Glutamatergic neuron (in vitro differentiated cells): ENCODE data around the gene ROBO1. TPM values are rescaled to one million over a fixed set of nuclear protein-coding genes. Genes with fewer than 3 reads are reported as not detected.
"Not testable (repeated sequence)": the region's sequence is repeated elsewhere in the genome, so short reads cannot be mapped to it uniquely, and the experiment has no call there.

Experiments
- DNase-seq: peaks from one replicate; pipeline ENCODE4 v3.0.0; 2022
- H3K27ac Mint-ChIP-seq: one replicate; pipeline ENCODE4 v1.8.0; 2020; ENCODE audit warnings: mild to moderate bottlenecking, mixed read lengths, inconsistent platforms; ENCODE audit not compliant: unreplicated experiment
- H3K27me3 Mint-ChIP-seq: one replicate; pipeline ENCODE4 v1.8.0; 2020; ENCODE audit warnings: mild to moderate bottlenecking, moderate library complexity, mixed read lengths, inconsistent platforms; ENCODE audit not compliant: unreplicated experiment
- H3K36me3 Mint-ChIP-seq: one replicate; pipeline ENCODE4 v1.8.0; 2020; ENCODE audit warnings: mild to moderate bottlenecking, mixed read lengths, inconsistent platforms; ENCODE audit not compliant: unreplicated experiment
- H3K4me1 Mint-ChIP-seq: one replicate; pipeline ENCODE4 v1.8.0; 2020; ENCODE audit warnings: mild to moderate bottlenecking, low read depth, mixed read lengths, inconsistent platforms; ENCODE audit not compliant: unreplicated experiment
- H3K4me3 Mint-ChIP-seq: one replicate; pipeline ENCODE4 v1.8.0; 2020; ENCODE audit warnings: mild to moderate bottlenecking, mixed read lengths, inconsistent platforms; ENCODE audit not compliant: unreplicated experiment
- H3K9me3 Mint-ChIP-seq: one replicate; pipeline ENCODE4 v1.8.0; 2020; ENCODE audit warnings: mild to moderate bottlenecking, moderate library complexity, mixed read lengths, inconsistent platforms; ENCODE audit not compliant: unreplicated experiment
- CTCF ChIP-seq: fragments of 200-600 bp; sonication (generic); IDR thresholded peaks from one replicate; pipeline ENCODE4 v1.5.0; 2021; ENCODE audit not compliant: partially characterized antibody, unreplicated experiment
- total RNA-seq: library from RNA; stranded (reverse); fragmentation: NEBNext Ultra II Directional; extraction: Animal tissue kit (Norgen Biotek cat#: 25700); gene quantifications from one replicate; pipeline ENCODE4 v1.2.1, GENCODE V29; 2021; ENCODE audit not compliant: unreplicated experiment

The ROBO1 gene
- total RNA-seq, 1 donor from 2014 or later = 505 TPM

DNA sequence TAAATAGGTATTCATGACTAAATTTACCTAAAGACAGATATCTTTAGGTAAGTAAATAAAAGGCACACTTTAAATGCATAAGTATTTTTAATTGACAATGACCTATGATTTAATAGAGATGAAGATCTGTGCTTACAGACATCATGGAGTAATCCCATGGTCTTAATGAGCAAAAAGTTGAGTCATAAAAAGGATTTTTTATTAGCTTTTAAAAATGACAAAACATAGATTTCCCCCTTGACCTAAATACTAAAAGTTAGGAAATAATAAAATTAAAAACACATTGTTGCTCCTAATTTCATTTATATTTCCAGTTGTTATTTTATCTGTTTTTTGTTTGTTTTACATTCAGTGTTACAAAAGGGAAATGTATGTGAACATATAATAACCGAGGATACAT, 1005.7 kb downstream of the ROBO1 start:
- Mint-ChIP-seq H3K4me3 (no peak overlapping the region), H3K36me3 (no peaks in the 10 kb centered on the region), H3K27me3 (peaks cover 3% of the 10 kb centered on the region), H3K9me3 (peaks cover 3% of the 10 kb centered on the region), H3K27ac (no peak overlapping the region), H3K4me1 (peaks cover 45% of the 10 kb centered on the region)
- TF ChIP-seq CTCF = no peak
- DNase-seq = no peak

GRCh38 chr3:78761126-78761525, 1006.7 kb downstream of the ROBO1 start:
- no peak for TF ChIP-seq CTCF
- no peak overlapping the region for H3K4me3 Mint-ChIP-seq
- DNase-seq = no peak
- no peak overlapping the region for H3K27ac Mint-ChIP-seq
- peaks cover 39% of the 10 kb centered on the region for H3K4me1 Mint-ChIP-seq
- no peaks in the 10 kb centered on the region for H3K36me3 Mint-ChIP-seq
- peaks cover 1% of the 10 kb centered on the region for H3K9me3 Mint-ChIP-seq
- peaks cover 3% of the 10 kb centered on the region for H3K27me3 Mint-ChIP-seq

DNA sequence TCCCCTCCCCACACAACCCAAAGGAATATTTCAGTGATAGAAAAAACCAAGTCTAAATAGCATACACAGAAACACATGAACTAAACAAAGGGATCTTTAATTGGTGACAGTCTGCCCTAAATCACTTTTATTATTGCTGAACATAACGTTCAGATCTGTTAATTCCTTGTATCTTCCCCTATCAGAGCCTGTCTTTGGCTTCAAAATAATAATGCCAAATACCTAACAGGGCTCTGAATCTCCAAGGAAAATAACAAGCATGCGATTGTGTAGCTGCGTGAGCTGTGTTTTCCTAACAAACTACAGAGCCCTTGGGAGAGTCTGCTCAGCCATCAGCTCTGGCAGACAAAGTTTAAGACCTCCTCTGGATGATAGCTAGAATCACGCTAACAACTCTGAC, 1010.1 kb downstream of the ROBO1 start:
- peaks cover 11% of the 10 kb centered on the region for H3K9me3 Mint-ChIP-seq
- H3K4me3 Mint-ChIP-seq = peak overlapping the region; percentile 57
- DNase-seq = no peak
- TF ChIP-seq CTCF = no peak
- H3K36me3 Mint-ChIP-seq = no peaks in the 10 kb centered on the region
- H3K27ac Mint-ChIP-seq = peak overlapping the region; percentile 92
- peaks cover 6% of the 10 kb centered on the region for H3K27me3 Mint-ChIP-seq
- H3K4me1 Mint-ChIP-seq = peaks cover 37% of the 10 kb centered on the region

GRCh38 chr3:78754066-78754743, 1013.6 kb downstream of the ROBO1 start:
- no peaks in the 10 kb centered on the region for H3K36me3 Mint-ChIP-seq
- H3K27me3 Mint-ChIP-seq = peaks cover 6% of the 10 kb centered on the region
- no peak for DNase-seq
- no peak for TF ChIP-seq CTCF
- H3K4me1 Mint-ChIP-seq = peaks cover 30% of the 10 kb centered on the region
- H3K9me3 Mint-ChIP-seq = peaks cover 10% of the 10 kb centered on the region
- H3K27ac Mint-ChIP-seq = no peak overlapping the region
- H3K4me3 Mint-ChIP-seq = no peak overlapping the region

GRCh38 chr3:78751266-78751665, 1016.5 kb downstream of the ROBO1 start:
- Mint-ChIP-seq H3K4me3 (no peak overlapping the region), H3K4me1 (peaks cover 18% of the 10 kb centered on the region), H3K9me3 (peaks cover 10% of the 10 kb centered on the region), H3K27ac (no peak overlapping the region), H3K27me3 (peaks cover 2% of the 10 kb centered on the region), H3K36me3 (no peaks in the 10 kb centered on the region)
- no peak for DNase-seq
- no peak for TF ChIP-seq CTCF

DNA sequence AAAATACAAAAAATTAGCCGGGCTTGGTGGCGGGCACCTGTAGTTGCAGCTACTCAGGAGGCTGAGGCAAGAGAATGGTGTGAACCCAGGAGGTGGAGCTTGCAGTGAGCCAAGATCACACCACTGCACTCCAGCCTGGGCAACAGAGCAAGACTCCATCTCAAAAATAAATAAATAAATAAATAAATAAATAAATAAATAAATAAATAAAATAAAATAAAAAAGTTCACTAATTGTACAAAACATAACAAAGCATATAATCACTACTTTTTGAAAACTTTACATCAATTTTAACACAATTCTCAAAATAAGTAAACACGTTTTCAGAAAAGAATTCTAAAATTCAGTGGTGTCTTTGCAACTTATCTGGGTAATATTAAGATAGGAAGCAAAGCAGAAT, 1017.5 kb downstream of the ROBO1 start:
- peaks cover 10% of the 10 kb centered on the region for H3K9me3 Mint-ChIP-seq

More for the DNA sequence above, 1017.5 kb downstream of the ROBO1 start:
- not testable (repeated sequence) for H3K27me3 Mint-ChIP-seq, H3K27ac Mint-ChIP-seq, H3K4me3 Mint-ChIP-seq, H3K36me3 Mint-ChIP-seq, DNase-seq
- peaks cover 22% of the 10 kb centered on the region for H3K4me1 Mint-ChIP-seq
